ENCODE results near the gene PDLIM1.

DNA sequence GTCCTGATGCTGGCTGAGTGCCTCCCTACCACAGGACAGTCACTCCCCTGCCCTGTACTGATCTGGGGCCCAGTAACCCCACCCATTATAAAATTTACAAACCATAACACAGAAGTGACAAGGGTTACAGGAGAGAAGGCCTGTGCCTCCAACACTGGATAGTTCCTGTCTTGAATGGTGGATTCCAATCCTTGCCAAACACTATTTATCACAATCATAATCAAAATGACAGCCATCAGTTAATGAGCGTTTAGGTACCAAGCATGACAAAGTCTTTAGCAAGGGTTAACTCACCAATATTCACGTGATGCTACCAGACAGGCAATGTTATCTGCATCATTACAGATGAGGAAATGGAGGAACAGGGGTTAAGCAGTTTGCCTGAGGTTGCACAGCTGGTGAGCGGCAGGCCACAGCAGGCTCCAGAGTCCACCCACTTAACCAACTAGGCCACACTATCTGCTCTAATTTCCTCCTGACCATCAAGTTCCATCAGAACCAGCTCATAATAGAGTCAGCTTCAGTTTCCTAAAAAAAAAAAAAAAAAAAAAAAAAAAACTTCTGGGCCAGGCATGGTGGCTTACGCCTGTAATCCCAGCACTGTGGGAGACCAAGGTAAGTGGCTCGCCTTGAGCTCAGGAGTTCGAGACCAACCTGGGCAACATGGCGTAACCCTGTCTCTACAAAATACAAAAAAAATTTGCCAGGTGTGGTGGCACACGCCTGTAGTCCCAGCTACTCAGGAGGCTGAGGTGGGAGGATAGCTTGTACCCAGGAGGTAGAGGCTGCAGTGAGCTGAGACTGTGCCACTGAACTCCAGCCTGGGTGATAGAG is 14.2 kb downstream of the PDLIM1 start:
- TF ChIP-seq CTCF (IDR thresholded peaks at IDR 0.05) (no peak), POLR2A (IDR thresholded peaks at IDR 0.05) (no peak)

Data from adrenal gland (tissue), 5 donors.